ENCODE measurements around the gene ELF2.

The ELF2 gene

DNA sequence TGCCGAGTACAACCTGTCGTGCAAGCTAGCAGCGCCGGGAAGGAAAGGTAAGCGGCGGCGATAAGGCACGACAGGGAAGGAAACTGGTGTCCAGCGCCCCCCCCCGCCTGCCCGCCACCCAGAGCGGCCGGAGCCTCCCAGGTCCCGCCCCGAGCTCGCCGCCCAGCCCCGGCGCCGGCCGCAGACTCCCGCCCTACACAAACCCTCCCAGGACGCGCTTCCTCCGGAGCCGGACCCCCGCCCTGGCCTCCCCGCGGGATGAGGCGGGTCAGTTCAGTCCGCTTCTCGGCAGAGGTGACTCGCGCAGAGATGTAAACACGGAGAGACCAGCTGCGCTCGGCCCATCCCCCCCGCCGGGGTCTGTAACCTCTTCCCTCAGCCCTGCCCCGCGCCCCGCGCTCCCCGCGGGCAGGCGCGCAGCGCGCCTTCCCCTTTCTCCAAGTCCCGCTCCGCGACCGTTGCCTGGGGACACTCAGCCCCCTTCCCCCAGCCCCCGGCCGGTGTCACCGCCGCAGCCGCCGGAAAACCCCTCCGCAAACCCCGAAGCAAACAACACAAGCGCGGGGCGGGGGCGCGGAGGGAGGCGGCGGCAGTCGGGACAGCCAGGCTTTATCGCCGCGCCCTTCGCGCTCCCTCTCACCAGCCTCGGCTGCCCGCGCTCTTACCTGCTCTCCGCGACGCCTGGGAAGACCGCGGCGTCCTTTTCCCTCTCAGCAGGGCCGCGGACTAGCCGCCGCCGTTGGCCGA is 543 bp downstream of the ELF2 start:
- H3K9me3 ChIP-seq (ENCODE audit: control insufficient read depth, insufficient read depth, low read depth, low read length), result no peaks in the 10 kb centered on the region
- H3K36me3 ChIP-seq (ENCODE audit: control insufficient read depth in 2 of 2, insufficient read depth in 1 of 2, low read length in 2 of 2), result no peaks in the 10 kb centered on the region
- ChIA-PET POLR2A (interaction anchor here (0.5 to 3.3 kb wide), 20 partner anchors 9 to 162 kb away, joined by 3 to 28 read pairs (median 4); partner anchors contain the start of genes NAA15, NDUFC1 and NOCT), CTCF (interaction anchor here (0.7 kb wide), 1 partner anchor 299 kb away, joined by 3 read pairs; no protein-coding TSS in a partner anchor)
- peak overlapping the region; percentile 82 for H3K4me3 ChIP-seq (ENCODE audit: low read depth, low read length)
- H3K4me1 ChIP-seq (ENCODE audit: control insufficient read depth, insufficient read depth, low read length), result peaks cover 2% of the 10 kb centered on the region; the same call in 1 of the 2 replicates
- peak overlapping the region; percentile 87 for H3K27ac ChIP-seq (ENCODE audit: extremely low read depth, low read depth, low read length)
- TF ChIP-seq, protein P1, sequence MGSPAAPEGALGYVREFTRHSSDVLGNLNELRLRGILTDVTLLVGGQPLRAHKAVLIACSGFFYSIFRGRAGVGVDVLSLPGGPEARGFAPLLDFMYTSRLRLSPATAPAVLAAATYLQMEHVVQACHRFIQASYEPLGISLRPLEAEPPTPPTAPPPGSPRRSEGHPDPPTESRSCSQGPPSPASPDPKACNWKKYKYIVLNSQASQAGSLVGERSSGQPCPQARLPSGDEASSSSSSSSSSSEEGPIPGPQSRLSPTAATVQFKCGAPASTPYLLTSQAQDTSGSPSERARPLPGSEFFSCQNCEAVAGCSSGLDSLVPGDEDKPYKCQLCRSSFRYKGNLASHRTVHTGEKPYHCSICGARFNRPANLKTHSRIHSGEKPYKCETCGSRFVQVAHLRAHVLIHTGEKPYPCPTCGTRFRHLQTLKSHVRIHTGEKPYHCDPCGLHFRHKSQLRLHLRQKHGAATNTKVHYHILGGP (tag by site-specific recombination; IDR thresholded peaks at IDR 0.05), result no peak
- no peak for TF ChIP-seq GLI2 (tag by site-specific recombination; IDR thresholded peaks at IDR 0.05; ENCODE audit: borderline replicate concordance, low read depth)
- TF ChIP-seq ZNF843 (tag by site-specific recombination; IDR thresholded peaks at IDR 0.05), result 0 out of 2 replicates have a peak, but pooled peaks have one; percentile 31
- no peak for TF ChIP-seq ZNF121 (tag by site-specific recombination; IDR thresholded peaks at IDR 0.05)
- peak; percentile 31; the same call in 1 of the 2 replicates for TF ChIP-seq IKZF3 (tag by site-specific recombination; IDR thresholded peaks at IDR 0.05)
- no peak for TF ChIP-seq ZNF510 (tag by site-specific recombination; IDR thresholded peaks at IDR 0.05; ENCODE audit: insufficient replicate concordance)
- TF ChIP-seq ZSCAN23 (tag by site-specific recombination; IDR thresholded peaks at IDR 0.05), result no peak
- TF ChIP-seq, protein P2, sequence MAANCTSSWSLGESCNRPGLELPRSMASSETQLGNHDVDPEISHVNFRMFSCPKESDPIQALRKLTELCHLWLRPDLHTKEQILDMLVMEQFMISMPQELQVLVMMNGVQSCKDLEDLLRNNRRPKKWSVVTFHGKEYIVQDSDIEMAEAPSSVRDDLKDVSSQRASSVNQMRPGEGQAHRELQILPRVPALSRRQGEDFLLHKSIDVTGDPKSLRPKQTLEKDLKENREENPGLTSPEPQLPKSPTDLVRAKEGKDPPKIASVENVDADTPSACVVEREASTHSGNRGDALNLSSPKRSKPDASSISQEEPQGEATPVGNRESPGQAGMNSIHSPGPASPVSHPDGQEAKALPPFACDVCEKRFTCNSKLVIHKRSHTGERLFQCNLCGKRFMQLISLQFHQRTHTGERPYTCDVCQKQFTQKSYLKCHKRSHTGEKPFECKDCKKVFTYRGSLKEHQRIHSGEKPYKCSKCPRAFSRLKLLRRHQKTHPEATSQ (tag by site-specific recombination; IDR thresholded peaks at IDR 0.05), result 0 out of 2 replicates have a peak, but pooled peaks have one; percentile 14
- no peak for TF ChIP-seq ZNF248 (tag by site-specific recombination; IDR thresholded peaks at IDR 0.05)
- peak; percentile 18; the same call in 1 of the 2 replicates for TF ChIP-seq BCL11A (tag by site-specific recombination; IDR thresholded peaks at IDR 0.05; ENCODE audit: low read depth)
- TF ChIP-seq ZNF514 (tag by site-specific recombination; IDR thresholded peaks at IDR 0.05), result no peak
- TF ChIP-seq, protein P3, sequence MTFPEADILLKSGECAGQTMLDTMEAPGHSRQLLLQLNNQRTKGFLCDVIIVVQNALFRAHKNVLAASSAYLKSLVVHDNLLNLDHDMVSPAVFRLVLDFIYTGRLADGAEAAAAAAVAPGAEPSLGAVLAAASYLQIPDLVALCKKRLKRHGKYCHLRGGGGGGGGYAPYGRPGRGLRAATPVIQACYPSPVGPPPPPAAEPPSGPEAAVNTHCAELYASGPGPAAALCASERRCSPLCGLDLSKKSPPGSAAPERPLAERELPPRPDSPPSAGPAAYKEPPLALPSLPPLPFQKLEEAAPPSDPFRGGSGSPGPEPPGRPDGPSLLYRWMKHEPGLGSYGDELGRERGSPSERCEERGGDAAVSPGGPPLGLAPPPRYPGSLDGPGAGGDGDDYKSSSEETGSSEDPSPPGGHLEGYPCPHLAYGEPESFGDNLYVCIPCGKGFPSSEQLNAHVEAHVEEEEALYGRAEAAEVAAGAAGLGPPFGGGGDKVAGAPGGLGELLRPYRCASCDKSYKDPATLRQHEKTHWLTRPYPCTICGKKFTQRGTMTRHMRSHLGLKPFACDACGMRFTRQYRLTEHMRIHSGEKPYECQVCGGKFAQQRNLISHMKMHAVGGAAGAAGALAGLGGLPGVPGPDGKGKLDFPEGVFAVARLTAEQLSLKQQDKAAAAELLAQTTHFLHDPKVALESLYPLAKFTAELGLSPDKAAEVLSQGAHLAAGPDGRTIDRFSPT (tag by site-specific recombination; IDR thresholded peaks at IDR 0.05), result no peak
- TF ChIP-seq ZNF560 (tag by site-specific recombination; IDR thresholded peaks at IDR 0.05; ENCODE audit: borderline replicate concordance), result no peak
- TF ChIP-seq, protein P4, sequence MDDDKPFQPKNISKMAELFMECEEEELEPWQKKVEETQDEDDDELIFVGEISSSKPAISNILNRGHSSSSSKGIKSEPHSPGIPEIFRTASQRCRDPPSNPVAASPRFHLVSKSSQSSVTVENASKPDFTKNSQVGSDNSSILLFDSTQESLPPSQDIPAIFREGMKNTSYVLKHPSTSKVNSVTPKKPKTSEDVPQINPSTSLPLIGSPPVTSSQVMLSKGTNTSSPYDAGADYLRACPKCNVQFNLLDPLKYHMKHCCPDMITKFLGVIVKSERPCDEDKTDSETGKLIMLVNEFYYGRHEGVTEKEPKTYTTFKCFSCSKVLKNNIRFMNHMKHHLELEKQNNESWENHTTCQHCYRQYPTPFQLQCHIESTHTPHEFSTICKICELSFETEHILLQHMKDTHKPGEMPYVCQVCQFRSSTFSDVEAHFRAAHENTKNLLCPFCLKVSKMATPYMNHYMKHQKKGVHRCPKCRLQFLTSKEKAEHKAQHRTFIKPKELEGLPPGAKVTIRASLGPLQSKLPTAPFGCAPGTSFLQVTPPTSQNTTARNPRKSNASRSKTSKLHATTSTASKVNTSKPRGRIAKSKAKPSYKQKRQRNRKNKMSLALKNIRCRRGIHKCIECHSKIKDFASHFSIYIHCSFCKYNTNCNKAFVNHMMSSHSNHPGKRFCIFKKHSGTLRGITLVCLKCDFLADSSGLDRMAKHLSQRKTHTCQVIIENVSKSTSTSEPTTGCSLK (tag by site-specific recombination; IDR thresholded peaks at IDR 0.05), result no peak
- TF ChIP-seq ZNF600 (tag by site-specific recombination; IDR thresholded peaks at IDR 0.05), result peak; percentile 60
- TF ChIP-seq SP2 (tag by site-specific recombination; IDR thresholded peaks at IDR 0.05), result peak; percentile 84
- TF ChIP-seq ZNF169 (tag by site-specific recombination; IDR thresholded peaks at IDR 0.05), result no peak
- no peak for TF ChIP-seq ZBTB21 (tag by site-specific recombination; IDR thresholded peaks at IDR 0.05)
- TF ChIP-seq ZNF677 (tag by site-specific recombination; IDR thresholded peaks at IDR 0.05), result no peak
- TF ChIP-seq MZF1 (tag by site-specific recombination; IDR thresholded peaks at IDR 0.05; ENCODE audit: borderline replicate concordance), result no peak
- peak; percentile 25; the same call in 1 of the 2 replicates for TF ChIP-seq ZNF76 (tag by site-specific recombination; IDR thresholded peaks at IDR 0.05; ENCODE audit: borderline replicate concordance, low read depth)
- TF ChIP-seq ZBTB8A (tag by site-specific recombination; IDR thresholded peaks at IDR 0.05), result peak; percentile 95
- no peak for TF ChIP-seq ZFP3 (tag by site-specific recombination; IDR thresholded peaks at IDR 0.05; ENCODE audit: low read depth)
- TF ChIP-seq ZNF776 (tag by site-specific recombination; IDR thresholded peaks at IDR 0.05; ENCODE audit: borderline replicate concordance), result no peak
- TF ChIP-seq, protein P5, sequence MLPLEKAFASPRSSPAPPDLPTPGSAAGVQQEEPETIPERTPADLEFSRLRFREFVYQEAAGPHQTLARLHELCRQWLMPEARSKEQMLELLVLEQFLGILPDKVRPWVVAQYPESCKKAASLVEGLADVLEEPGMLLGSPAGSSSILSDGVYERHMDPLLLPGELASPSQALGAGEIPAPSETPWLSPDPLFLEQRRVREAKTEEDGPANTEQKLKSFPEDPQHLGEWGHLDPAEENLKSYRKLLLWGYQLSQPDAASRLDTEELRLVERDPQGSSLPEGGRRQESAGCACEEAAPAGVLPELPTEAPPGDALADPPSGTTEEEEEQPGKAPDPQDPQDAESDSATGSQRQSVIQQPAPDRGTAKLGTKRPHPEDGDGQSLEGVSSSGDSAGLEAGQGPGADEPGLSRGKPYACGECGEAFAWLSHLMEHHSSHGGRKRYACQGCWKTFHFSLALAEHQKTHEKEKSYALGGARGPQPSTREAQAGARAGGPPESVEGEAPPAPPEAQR (tag by site-specific recombination; IDR thresholded peaks at IDR 0.05), result no peak
- peak; percentile 78 for TF ChIP-seq KLF8 (tag by site-specific recombination; IDR thresholded peaks at IDR 0.05)
- peak; percentile 79 for TF ChIP-seq GLIS1 (tag by site-specific recombination; IDR thresholded peaks at IDR 0.05)
- TF ChIP-seq, protein P6, sequence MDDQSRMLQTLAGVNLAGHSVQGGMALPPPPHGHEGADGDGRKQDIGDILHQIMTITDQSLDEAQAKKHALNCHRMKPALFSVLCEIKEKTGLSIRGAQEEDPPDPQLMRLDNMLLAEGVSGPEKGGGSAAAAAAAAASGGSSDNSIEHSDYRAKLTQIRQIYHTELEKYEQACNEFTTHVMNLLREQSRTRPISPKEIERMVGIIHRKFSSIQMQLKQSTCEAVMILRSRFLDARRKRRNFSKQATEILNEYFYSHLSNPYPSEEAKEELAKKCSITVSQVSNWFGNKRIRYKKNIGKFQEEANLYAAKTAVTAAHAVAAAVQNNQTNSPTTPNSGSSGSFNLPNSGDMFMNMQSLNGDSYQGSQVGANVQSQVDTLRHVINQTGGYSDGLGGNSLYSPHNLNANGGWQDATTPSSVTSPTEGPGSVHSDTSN (CRISPR knock-in tag; IDR thresholded peaks at IDR 0.05), result no peak
